ENCODE results near the gene SLC17A8.

SLC17A8 gene

DNA sequence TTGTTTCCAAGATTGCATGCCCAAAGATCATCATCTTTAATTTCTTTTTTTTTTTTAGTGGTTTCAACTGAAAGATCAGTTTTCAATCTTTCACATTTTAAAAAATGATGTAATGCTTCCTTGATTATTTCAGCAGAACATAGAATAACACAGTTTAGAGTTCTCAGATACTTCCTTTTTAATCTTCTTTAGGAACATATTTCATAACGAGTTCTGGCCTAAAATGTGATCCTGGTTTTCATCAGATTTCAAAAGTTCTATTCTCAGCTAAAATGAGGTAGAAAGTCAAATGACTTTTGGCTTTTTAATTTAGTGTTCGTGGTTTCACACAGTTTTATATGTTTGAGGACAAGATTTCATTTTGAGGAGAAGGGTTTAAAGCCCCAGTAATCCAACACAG lies 76.8 kb downstream of the SLC17A8 start:
- no peak for DNase-seq

- DNase-seq = no peak
Measured at GRCh38 chr12:100434177-100434576, 77.3 kb downstream of the SLC17A8 start.

DNA sequence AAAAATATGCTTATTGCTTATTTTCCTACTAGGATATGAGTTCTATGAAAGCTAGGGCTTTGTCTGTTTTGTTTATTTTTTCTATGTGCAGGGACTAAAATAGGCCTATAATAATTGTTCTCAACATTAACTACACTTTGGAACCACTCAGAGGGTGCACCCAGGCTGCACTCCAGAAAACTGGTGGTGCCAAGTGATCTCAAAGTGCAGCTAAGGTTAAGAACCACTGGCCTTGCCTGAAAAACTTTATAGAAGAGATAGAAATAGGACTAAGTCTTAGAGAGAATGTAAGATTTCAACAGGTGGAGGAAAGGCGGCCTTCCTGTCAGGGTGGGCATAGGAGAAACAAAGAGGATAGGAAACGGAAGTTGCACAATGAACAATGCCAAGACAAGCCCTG lies 79.1 kb downstream of the SLC17A8 start:
- no peak for DNase-seq

DNA sequence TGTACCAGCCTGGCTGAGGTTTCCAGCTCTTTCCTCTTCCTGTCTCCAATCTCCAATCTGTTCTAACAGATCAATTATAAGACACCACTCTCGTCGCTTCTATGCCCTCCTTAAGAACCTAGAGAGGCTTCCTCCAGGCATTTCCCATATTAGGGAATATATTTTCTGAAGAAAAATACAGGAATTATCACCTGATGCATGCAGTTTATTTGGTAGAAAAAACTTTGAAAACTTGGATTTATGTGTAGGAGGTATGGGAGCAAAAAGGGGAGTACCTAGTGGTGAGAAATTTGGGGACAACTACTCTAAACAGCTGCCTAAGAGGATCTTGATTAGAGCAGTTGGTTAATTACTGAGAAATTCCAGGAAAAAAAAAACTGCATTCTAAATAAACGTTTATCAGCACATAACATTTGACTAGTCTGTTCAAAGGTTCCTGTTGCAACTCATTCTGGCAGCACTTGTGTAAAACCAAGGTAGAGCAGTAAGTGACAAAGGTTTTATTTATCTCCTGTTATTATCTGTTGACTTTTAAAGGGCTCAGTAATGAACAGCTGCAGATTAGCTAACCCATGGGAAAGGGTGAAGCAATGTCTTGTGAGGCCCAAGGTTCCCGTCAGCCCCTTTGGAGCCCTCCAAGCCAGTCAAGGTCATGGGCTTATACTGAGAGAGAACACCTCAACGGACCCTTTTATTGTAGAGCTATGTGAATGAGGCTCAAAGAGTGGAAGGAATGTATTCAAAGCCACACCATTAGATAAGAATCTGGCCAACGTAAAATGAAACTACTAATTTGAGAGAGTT lies 80.4 kb downstream of the SLC17A8 start:
- no peak for DNase-seq

DNA sequence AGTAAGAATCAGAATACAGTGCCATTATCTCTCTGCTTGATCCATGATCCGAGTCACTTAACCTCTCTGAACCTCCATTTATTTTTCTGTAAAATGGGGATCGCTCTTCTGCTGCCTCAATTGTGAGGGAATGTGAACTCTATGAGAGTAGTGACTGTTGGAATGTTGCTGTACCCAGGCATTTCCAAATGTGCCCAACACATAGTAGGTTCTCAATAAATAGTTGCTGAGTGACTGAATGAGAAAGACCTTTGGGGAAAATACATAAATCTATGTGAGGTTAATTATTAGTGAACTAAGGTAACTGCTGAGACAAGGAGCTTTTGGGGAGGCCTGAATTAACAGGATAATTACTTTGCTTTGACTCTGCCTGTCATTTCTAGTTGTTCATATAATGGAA lies 82.9 kb downstream of the SLC17A8 start:
- DNase-seq = no peak

GRCh38 chr12:100442403-100442802 lies 85.5 kb downstream of the SLC17A8 start:
- no peak for DNase-seq

- no peak for DNase-seq
Measured at GRCh38 chr12:100443434-100443833, 86.6 kb downstream of the SLC17A8 start.

- no peak for DNase-seq
Measured at GRCh38 chr12:100445081-100445481, 88.2 kb downstream of the SLC17A8 start.

DNA sequence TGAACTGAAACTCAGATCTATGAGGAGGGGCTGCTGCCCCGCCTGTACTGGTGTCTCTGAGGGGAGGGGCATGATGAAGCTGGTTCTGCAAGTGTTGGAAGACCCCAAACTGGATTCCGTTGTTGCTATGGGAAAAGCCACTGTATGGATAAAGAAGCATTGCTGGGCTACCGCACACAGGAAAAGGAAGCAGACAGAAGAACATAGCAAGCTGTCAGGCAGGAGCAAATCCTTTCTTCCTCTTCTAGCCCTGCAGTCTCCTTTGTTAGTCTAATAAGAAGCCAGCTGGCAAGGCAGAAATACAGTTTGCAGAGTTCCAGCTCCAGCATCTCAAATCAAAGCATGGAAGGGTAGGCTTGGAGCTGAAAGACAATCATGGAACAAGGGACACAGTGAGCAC lies 90.5 kb downstream of the SLC17A8 start:
- DNase-seq = no peak

DNA sequence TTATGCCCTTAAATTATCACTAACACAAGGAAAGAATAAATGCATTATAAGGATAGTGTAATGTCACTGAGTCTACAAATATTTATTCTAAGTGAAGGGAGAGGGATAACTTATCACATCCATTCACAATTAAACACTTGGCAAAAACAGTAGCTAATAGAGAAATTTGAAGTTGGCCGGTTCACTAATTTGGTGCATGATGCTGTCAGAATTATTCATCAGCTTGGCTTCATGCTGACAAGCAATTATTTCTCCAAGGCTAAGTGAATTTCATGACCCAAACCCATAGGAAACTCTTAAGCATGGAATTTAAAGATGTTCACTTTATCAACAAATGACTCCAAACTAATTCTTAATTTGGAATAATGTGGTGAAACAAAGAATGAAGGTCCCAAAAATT lies 91.8 kb downstream of the SLC17A8 start:
- DNase-seq = no peak

- DNase-seq = no peak
Measured at GRCh38 chr12:100450735-100451134, 93.9 kb downstream of the SLC17A8 start.

GRCh38 chr12:100453951-100454350 lies 97.1 kb downstream of the SLC17A8 start:
- DNase-seq = no peak

DNA sequence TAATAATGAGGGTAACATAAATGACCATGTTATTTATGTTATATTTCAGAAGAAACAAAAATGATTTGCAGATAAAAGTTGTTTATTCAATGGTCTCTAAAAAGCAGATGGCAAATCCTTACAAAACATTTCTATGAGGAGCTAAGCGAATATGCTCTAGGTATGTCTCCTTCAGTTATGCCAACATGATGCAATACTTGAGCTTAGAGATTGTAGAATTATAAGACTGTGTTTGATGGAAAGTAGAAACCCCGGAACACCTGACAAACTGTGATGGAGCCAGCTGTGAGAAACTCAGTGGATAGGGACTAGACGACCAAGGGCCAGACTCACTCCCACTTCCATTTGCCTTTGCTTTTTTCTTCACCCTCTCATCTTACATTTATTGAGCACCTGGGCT lies 99.0 kb downstream of the SLC17A8 start:
- DNase-seq = no peak

DNA sequence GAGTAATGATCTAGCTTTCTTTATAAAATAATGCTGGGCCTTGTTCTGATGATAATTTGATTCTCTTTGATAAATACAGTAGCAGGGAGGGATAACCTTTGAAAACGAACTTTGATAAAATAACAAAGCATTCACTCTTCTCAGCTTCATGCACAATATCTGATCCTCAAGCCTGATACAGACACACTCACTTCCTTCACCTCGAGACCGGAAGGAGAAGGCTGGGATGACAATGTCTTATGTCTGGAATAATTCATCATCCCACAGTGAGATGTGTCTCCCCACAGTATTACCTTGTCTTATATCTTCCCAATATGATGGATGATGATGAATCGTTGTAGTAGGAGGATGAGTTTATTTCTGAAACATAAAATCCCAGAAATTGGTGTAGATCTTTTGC lies 101.3 kb downstream of the SLC17A8 start:
- no peak for DNase-seq

GRCh38 chr12:100460702-100461101 lies 103.8 kb downstream of the SLC17A8 start:
- DNase-seq = no peak

DNA sequence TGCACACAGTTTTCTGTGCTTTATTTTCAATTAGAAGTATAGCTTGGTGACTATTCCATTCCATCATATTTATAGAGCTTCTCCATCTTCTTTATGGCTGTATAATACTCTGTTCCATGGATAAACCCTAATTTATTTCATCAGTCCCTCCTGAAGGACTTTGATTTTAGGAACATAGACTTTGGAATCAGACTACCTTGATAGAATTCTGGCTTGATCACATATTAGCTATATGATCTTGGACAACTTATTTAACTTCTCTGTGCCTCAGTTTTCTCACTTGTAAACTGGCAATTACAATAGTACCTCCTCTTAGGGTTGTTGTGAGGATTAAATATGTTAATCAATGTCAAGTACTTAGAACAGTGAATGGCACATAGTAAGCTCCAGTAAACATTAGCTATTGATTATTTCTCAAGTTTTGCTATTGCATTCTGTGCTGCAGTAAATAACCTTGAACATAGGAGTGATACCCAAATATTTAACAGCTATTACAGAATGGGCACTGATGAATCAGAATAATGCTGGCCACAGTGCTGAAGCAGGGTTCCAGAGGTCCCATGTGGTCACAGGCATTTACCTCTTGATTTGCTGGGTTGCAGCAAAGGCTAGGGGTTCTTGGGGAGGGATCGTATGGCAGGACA lies 104.6 kb downstream of the SLC17A8 start:
- DNase-seq = no peak

- DNase-seq = no peak
Measured at GRCh38 chr12:100463661-100464060, 106.8 kb downstream of the SLC17A8 start.

GRCh38 chr12:100464529-100464928 lies 107.7 kb downstream of the SLC17A8 start:
- DNase-seq = no peak

GRCh38 chr12:100468126-100468525 lies 111.3 kb downstream of the SLC17A8 start:
- DNase-seq = no peak

Data from NK-92 treated with Interleukin-12 subunit alpha and Interleukin-12 subunit beta, amount 100 ng/mL, for 24 hours (cell line).